GM21529 (cell line): ENCODE data around the gene RNF148.

ENCODE experiments used
- ATAC-seq: cut with Tn5 transposase; IDR thresholded peaks from one replicate; pipeline ENCODE4 v1.9.1; 2021; ENCODE audit not compliant: unreplicated experiment

RNF148 gene

GRCh38 chr7:122702872-122703510 lies at the start of gene RNF148:
RNF148 (minus strand) TSS chr7:122702922; CDS start chr7:122702750, 172 bp downstream.
- ATAC-seq: no peak

GRCh38 chr7:122750389-122750788 lies 47.7 kb upstream of the RNF148 start:
- ATAC-seq: no peak

GRCh38 chr7:122748195-122748594 lies 45.5 kb upstream of the RNF148 start:
- no peak for ATAC-seq

GRCh38 chr7:122746948-122747347 lies 44.2 kb upstream of the RNF148 start:
- ATAC-seq: no peak

- ATAC-seq: no peak
These were observed 40.5 kb upstream of the RNF148 start for GRCh38 chr7:122743211-122743610.

- ATAC-seq: no peak
These were observed 36.2 kb upstream of the RNF148 start for GRCh38 chr7:122738947-122739346.

GRCh38 chr7:122736183-122736582 lies 33.5 kb upstream of the RNF148 start:
- no peak for ATAC-seq

GRCh38 chr7:122727759-122728158 lies 25.0 kb upstream of the RNF148 start:
- ATAC-seq: no peak

- ATAC-seq: no peak
These were observed 24.6 kb upstream of the RNF148 start for GRCh38 chr7:122727354-122727753.

- ATAC-seq: no peak
These were observed 24.2 kb upstream of the RNF148 start for GRCh38 chr7:122726881-122727280.

- ATAC-seq: no peak
These were observed 21.6 kb upstream of the RNF148 start for GRCh38 chr7:122724366-122724765.

- ATAC-seq: no peak
These were observed 16.4 kb upstream of the RNF148 start for GRCh38 chr7:122719010-122719578.

- no peak for ATAC-seq
These were observed 14.8 kb upstream of the RNF148 start for GRCh38 chr7:122717356-122718089.

- ATAC-seq: no peak
These were observed 12.5 kb upstream of the RNF148 start for GRCh38 chr7:122715183-122715582.

GRCh38 chr7:122710916-122711315 lies 8.2 kb upstream of the RNF148 start:
- ATAC-seq: no peak

GRCh38 chr7:122709930-122710646 lies 7.4 kb upstream of the RNF148 start:
- no peak for ATAC-seq

- ATAC-seq: no peak
These were observed 4.1 kb upstream of the RNF148 start for GRCh38 chr7:122706836-122707235.

- no peak for ATAC-seq
These were observed 3.7 kb downstream of the RNF148 start, which contains the start of gene RNF133 for GRCh38 chr7:122699017-122699416. RNF133 (minus strand) TSS chr7:122699117; CDS start chr7:122698918, 199 bp downstream.

GRCh38 chr7:122695816-122696215 lies 6.9 kb downstream of the RNF148 start:
- ATAC-seq: no peak

- ATAC-seq: no peak
These were observed 8.0 kb downstream of the RNF148 start for GRCh38 chr7:122694697-122695096.

GRCh38 chr7:122692769-122693309 lies 9.9 kb downstream of the RNF148 start:
- no peak for ATAC-seq
